RCC 7860 (cell line): ENCODE data around the gene PAPSS1.
A peak's percentile ranks its signal among the peaks of the same experiment; 100 is the strongest.

Source experiments
- DNase-seq: peaks from one replicate; pipeline ENCODE4 v3.0.0-alpha.2; 2015; ENCODE audit warnings: low spot score
- FAIRE-seq: peaks from 2 replicates; lab custom pipeline; 2012; peaks lifted over from hg19 to GRCh38; lab: Jason Lieb, UNC

The PAPSS1 gene

DNA sequence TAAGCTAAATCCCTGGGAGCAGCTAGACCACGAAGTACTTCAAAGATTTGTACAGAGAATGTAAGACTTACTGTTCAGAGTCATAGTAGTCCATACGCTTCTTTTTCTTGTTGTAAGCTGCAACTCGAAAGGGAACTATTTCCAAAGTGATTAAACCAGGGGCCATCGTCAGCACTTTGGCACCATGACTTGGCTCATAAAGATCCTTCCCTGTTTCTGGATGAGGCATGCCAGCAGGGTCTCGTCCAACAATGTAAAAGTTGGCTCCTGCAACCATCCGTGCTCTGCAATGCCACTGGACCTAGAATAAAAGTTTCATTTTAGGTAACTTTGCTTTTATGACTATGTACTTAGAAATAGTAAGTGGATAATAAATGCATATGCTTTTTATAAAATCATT is 88.5 kb downstream of the PAPSS1 start:
- FAIRE-seq (no peak), DNase-seq (no peak)

DNA sequence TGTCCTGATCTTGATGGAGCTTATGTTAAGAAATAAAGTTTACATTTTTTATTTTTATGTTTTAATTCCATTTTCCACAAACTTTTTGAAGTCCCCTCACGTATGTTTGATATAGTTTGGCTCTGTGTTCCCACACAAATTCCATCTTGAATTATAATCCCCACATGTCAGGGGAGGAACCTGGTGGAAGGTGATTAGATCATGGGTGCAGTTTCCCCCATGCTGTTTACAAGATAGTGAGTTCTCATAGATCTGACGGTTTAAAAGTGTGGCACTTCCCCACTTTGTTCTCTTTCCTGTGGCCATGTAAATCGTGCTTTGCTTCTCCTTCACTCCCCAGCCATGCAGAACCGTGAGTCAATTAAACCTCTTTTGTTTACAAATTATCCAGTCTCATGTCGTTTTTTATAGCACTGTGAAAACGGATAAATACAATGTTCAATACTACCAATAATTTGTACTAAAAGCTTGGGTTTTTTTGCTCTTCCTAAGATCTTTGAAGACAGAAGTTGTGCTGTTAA is 89.8 kb downstream of the PAPSS1 start:
- FAIRE-seq (no peak), DNase-seq (no peak)

DNA sequence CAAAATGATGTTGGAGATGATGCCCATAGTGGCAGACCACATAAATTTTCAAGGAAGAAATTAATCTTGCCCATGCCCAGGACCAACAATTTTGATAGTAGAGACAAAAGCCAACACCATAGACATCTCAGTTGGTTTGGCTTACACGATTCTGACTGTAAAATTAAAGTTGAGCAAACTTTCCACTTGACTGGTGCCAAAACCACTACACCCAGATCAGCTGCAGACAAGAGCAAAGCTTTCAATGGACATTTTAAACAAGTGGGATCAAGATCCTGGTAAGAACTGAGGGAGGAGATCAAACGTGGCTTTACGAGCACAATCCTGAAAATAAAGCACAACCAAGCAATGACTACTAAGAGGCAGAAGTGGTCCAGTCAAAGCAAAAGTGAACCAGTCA is 90.7 kb downstream of the PAPSS1 start:
- no peak for FAIRE-seq
- DNase-seq = no peak

DNA sequence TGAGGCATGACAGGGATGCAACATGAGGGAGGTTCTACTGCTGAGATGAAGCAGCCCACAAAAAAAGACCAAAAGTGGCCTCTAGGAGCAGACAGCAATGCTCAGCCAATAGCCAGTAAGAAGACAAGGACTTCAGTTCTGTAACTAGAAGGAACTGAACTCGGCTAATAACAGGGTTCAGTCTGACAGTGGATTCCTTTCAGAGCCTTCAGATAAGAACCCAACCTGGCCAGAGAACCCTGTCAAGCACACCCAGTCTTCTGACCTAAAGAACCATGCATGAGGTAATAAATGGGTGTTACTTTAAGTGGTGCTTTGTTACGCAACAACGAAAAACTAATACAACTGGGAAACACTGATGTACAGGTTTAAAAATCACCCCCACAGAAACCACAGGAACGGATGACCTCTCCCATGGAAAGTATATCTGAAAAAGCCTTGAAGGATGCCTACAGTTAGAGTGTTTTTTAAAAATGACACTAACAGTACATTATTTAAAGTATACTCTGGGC is 94.6 kb downstream of the PAPSS1 start:
- DNase-seq = no peak
- FAIRE-seq = no peak

DNA sequence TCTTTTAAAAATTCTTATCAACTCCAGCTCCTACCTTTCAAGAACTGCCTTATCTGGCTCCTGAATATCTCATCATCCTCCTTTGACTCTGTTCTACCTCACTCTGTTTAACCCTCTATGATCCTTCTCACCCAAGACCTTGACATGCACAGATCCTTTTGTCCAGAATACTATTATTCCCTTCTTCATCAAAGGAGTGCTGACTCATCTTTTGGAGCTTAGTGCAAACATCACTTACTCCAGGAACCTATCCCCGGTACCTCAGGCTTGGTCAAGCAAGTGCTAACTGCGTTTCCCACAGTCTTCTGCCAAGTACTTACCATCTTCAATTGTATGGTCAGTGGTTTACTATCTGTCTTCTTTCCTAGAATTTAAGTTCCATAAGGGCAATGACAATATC is 96.0 kb downstream of the PAPSS1 start:
- FAIRE-seq (no peak), DNase-seq (no peak)

DNA sequence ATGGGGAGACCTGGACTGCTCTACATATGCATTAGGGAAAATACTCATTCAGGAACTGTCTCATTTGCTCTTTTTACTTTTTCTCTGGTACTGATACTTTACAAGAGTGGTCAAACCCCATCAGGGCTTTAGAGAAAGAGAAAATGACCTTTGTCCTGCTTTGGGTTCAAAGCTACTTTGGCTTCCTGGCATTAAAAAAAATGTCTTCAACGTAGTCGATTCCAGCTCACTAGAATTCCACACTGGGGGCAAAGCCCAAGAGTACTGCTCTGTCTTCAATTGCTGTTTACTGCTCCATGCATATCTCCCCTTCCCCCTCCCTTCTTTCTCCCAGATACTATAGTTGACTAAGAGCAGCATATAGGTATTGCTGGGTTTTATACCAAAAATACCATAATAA is 98.0 kb downstream of the PAPSS1 start:
- FAIRE-seq = no peak
- no peak for DNase-seq

DNA sequence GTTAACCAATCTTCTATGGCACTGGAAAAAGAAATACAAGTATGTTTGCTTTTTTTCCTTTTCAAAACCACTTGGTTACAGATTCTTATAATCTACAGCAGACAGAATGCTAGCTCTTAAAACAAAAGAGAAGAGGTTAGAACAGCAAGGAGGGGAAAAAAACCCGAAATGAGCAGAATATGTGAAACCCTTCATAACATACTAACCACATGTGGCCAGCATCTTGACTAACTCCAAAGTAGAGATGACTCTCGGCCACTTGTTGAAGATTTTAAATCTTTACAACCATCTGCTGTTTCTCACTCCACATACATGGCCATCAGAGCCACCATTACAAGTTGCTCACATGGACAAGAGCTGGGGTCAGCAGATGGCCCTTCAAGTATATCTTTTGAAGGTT is 100.3 kb downstream of the PAPSS1 start:
- FAIRE-seq = no peak
- DNase-seq = no peak

DNA sequence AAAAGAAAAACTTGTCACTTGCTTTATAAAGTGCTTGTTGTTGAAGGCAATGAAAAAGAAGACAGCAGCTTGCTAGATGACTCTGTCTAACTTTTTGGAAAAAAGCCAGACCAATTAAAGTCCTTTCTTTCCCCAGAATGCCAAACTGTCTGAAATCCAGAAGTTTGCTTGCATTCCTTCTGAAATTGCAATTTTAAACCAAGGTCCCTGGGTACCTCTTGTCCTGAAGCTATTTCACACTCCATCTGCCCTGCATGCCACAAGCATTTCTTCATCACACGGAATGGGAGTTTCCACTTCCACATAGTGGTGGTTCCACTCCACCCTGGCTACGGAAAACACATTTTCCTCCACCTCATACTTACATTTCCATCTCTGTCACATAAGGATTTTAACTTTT is 101.0 kb downstream of the PAPSS1 start:
- DNase-seq = no peak
- no peak for FAIRE-seq

DNA sequence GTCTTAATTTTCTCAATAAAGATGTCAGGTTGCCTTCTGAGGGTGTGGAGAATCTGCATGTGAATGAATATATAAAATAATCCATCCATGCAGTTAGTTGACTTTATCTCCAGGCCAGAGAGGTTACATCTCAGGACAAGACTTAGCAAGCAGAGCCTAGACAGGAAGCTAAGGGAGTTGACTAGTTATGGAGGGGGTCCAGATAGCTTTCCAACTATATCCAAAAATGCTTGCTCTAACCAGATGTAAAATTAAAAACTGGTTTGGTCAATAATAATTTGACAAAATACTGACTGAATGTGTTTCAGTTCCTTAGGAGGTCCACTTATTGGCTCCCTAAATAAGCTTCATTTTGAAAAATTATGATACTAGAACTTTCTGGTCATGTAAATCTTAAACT is 101.4 kb downstream of the PAPSS1 start:
- no peak for DNase-seq

DNA sequence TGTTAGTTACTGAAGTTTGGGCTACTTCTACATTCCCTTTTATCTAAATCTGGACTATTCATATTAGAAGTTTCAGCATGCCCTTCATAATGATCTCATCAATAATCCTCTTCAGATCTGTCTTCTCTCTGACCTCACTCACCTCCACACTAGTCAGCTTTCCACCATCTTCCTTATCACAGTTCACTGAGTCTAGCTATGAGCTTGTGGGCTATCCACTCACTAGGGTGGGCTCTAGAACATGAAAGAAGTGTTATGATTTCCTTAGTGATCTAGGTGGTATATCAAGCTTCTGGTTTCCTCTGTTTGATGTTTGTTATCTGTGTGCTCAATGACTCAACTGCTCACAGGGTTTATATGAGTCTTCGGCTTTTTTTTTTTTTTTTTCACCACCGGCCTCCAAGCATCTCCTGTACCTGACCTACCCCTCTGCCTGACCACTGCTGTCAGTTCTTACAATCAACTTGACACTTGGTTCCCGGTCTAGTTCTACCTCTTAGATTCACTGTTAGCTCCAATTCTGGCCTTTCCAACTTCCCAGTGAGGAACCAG is 103.1 kb downstream of the PAPSS1 start:
- FAIRE-seq (no peak), DNase-seq (peak; percentile 30)

More for the DNA sequence above, 101.4 kb downstream of the PAPSS1 start:
- no peak for FAIRE-seq

DNA sequence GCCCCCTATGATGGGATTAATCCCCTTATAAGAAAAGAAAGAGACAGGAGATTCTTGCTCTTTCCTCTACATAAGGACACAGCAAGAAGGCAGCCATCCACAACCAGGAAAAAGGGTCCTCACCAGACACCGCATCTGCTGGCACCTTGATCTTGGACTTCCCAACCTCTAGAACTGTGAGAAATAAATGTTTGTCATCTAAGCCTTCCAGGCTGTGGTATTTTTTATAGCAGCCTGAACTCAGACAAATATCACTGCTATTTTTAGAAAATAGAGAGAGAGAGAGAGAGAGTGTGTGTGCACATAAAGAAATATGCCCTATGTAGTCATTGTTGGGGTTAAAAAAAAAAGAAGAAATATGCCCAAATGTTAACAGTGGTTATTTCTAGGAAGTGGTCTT is 104.2 kb downstream of the PAPSS1 start:
- FAIRE-seq (no peak), DNase-seq (no peak)

DNA sequence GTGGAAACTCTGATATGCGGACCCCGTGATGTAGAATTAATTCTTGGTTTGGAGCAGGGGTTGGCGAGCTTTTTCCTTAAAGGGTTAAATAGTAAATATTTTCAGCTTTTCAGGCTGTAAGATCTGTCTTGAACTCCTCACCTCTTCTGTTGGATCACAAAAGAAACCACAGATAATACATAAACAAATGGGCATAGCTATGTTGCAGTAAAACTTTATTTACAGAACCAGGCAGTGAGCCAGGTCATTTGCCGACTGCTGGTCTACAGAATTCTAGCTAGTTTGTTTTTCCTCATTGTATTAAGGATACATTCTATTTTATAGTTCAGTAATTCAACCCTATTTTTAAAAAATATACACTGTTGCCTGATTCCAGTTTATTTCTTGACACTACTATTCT is 116.6 kb downstream of the PAPSS1 start:
- no peak for DNase-seq
- FAIRE-seq = no peak

DNA sequence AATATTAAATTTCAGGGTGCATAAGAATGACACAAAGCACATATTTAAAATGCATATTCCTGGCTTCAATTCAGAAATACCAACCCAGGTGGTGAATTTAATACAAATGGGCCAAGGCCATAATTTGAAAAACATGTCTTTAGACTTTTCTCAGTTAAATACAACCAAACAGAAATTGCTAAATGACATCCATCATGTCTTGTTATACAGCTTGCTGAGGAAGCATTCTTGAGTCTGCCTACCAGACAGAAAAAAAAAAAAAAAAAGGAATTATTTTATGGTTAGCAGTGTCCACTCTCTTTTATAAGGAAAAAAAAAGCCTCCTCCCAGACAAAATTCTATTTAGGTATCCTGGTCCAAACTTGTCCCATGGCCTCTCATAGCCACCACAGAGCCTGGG is 119.1 kb downstream of the PAPSS1 start:
- DNase-seq = no peak
- no peak for FAIRE-seq

DNA sequence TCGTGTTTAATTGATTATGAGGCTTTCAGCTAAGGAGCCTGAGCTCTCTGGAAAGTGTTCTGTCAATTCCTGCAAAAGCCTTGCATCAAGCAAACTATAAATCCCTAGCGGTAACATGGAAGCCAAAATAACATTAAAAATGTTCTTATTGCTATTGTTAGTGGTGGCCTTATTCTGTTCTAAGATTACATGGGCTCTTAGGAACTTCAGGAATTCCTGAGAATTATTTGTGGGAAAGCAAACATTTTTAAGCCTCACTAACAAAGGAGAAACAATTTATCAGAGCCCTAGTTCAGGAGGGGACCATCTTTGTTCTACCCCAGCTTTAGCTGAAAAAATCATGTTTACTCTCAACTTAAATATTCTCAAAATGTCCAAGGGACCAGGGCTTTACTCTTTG is 119.6 kb downstream of the PAPSS1 start:
- DNase-seq = no peak

DNA sequence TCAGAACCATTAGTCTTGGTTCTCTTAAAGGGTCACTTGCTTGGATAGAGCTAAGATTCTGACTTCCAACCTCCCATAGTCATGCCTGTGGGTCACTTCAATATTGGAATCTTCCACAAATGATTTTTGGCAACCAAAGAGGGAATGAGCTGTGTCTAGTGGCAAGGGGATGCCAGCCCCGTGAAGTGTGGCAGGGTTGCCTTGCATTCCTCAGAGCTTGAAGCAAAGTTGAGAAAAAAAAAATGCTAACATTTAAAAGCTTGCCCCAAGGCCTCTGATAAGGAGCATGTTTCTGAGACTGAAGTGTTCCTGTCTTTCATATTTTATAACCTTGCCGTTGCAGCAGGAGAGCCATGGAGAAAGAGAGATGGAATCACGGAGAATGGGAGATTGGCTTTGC is 120.2 kb downstream of the PAPSS1 start:
- FAIRE-seq = no peak
- DNase-seq = no peak

More for the DNA sequence above, 119.6 kb downstream of the PAPSS1 start:
- no peak for FAIRE-seq

DNA sequence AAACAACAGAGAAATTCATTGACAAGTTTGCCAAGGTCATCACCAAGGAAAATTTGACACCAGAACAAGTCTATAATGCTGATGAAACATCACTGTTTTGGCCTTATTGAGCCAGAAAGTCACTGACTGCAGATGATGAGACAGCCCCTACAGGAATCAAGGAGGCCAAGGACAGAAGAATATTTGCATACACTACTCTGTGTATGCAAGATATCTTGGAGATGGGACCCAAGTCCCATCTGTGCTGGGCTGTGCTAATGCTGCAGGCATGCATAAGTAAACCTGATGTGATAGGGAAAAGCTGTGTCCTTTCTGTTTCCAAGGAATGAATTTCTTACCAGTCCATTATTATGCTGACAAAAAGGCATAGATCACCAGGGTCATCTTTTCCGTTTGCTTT is 126.8 kb downstream of the PAPSS1 start:
- FAIRE-seq (no peak), DNase-seq (no peak)

DNA sequence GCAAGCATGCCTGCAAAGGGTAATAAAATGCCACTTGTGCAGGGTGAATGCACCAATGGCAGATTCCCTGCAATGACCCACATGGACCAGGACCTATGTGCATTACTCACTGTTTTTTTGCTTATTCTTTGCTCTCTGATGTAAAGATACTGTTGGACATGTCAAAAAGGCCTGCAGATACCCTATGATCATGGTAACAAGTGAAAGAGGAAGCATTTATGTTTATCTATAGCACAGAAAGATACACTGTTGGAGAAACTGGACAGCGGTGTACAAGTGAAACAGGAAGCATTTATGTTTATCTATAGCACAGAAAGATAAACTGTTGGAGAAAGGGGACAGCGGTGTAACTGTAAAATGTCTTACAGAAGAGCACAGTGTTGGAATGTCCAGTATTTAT is 127.5 kb downstream of the PAPSS1 start:
- FAIRE-seq = no peak
- no peak for DNase-seq

DNA sequence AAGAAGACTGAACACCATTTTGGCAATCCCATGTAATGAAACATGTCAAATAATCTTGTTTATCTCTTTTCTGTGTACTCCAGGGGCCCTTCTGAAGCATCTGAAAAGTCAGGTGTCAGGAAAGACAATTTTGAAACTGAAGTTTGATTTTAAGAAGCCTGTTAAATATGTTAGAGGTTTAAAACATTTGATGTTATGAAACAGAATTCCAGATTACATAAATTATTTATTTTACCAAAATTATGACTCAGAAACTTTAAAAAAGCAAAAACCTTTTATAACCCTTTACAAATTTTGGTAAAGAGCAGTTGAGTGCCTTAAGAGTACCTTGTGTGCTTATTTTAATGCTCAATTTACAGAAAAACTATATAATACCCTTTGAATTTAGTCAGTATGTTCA is 130.8 kb downstream of the PAPSS1 start:
- DNase-seq = no peak
- FAIRE-seq = no peak

DNA sequence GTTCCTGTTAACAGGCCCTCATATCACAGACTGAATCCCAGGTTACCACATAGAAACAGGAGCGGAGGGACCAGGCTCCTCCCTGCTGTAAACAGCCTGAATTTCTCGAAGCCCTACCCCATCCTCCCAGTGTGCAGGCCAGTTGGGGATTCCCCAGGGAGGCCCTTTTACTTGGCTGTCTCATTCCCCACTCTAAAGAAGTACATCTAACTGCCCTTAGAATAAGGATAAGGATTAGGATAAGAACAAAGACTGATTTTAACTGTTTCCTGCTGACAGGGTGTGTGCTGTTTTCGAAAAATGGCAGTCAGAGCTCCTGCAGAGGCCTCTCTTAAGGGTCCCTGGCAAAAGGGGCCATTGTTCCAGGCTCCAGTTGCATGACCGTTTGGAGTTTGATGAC is 133.7 kb downstream of the PAPSS1 start:
- FAIRE-seq (no peak), DNase-seq (no peak)

DNA sequence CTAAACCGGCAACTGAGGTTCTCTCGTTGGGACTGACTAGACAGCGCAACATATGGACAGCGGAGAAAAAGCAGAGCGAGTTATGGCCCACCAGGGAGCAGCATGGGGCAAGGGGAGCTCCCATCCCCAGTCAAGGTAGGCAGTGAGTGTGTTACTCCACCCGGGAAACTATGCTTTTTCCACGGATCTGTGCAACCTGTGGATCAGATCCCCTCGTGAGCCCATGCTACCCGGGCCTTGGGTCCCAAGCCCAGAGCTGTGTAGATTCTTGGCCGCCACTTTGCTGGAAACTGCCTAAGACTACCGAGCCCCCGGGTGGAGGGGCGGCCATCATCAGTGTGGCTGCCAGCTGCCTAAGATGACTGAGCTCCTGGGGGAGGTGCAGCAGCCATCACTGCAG is 140.9 kb downstream of the PAPSS1 start:
- DNase-seq (no peak), FAIRE-seq (no peak)

DNA sequence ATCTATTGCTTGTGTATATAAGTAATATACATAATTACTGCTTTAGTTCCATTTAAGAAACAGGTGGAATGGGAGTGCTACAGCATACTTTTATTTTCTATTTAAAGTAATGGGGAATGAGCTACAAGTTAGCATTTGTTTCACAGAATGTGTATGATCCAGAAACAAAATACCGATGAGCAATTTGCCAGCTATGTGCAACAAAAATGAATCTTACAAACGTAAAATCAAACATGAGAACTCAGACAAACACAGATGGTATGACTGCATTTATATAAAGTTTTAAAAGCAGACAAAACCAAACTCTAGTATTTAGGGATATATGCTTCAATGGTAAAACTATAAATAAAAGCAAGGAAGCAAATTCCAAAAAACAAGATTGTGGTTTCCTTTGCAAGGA is 141.7 kb downstream of the PAPSS1 start:
- DNase-seq (no peak), FAIRE-seq (no peak)

DNA sequence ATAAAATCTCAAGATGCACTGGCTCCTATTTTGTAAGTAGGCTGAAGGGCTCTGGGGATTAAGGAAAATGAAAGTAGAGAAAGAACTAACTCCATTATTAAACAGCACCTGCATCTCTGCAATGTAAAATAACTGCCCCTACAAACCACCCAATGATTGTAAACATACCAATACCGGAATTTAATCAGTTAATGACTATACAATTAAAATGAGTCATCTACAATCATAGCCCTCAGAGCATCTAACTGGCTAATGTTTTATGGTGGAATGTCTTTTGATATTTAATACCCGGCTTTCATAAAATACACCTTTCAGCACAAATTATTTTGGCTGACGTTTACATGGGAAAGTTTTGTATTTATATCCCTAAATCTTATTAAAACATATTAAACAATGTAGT is 142.3 kb downstream of the PAPSS1 start:
- DNase-seq (no peak), FAIRE-seq (no peak)

DNA sequence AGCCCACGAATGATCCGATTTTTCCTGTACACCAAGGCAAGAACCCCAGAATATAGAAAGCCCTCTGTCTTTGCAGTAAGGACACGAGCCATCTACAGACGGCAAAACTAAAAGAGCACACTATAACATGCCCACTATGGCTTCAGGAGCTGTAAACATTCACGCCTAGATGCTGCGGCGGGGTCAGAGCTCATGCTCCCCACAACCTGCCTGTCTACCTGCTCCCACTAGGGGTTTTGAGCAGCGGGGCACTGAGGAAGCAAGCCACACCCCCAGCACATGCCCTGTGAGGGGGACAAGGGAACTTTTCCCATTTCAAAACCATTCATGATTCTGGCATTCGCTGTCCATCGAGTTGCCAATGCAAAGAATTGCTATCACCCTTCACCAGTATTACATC is 144.8 kb downstream of the PAPSS1 start:
- DNase-seq = no peak
- FAIRE-seq = no peak
